Mesenchymal stem cell (in vitro differentiated cells and primary cell): ENCODE data around the gene MLLT1.
"Not testable (repeated sequence)": the region's sequence is repeated elsewhere in the genome, so short reads cannot be mapped to it uniquely, and the experiment has no call there.

Experiments
- DNase-seq: peaks from one replicate; pipeline ENCODE4 v3.0.0-alpha.2; 2013
- H2AFZ ChIP-seq: one replicate; pipeline ENCODE4 v1.6.1; 2013; ENCODE audit warnings: low read depth, mild to moderate bottlenecking, control low read depth, inconsistent platforms, low read length, moderate library complexity
- H2AK5ac ChIP-seq: 2 replicates; pipeline ENCODE4 v1.6.1; 2013; ENCODE audit warnings: low read length, moderate library complexity, mild to moderate bottlenecking, inconsistent platforms; ENCODE audit not compliant: severe bottlenecking
- H2BK120ac ChIP-seq: one replicate; pipeline ENCODE4 v1.6.1; 2013; ENCODE audit warnings: low read depth, mild to moderate bottlenecking, inconsistent platforms, low read length, moderate library complexity
- H2BK12ac ChIP-seq, 2 experiments: one replicate each; pipeline ENCODE4 v1.6.1; 2013; ENCODE audit warnings: inconsistent platforms in 2 of 2, low read length in 2 of 2, mild to moderate bottlenecking in 2 of 2, moderate library complexity in 2 of 2, control low read depth in 1 of 2
- H2BK15ac ChIP-seq: one replicate; pipeline ENCODE4 v1.6.1; 2013; ENCODE audit warnings: mild to moderate bottlenecking, low read depth, inconsistent platforms; ENCODE audit not compliant: poor library complexity, severe bottlenecking
- H2BK5ac ChIP-seq: 2 replicates; pipeline ENCODE4 v1.6.1; 2013; ENCODE audit warnings: low read depth, mild to moderate bottlenecking, low read length, control low read depth, inconsistent platforms; ENCODE audit not compliant: poor library complexity, severe bottlenecking
- H3K14ac ChIP-seq, 2 experiments: one replicate each; pipeline ENCODE4 v1.6.1; 2013; ENCODE audit warnings: inconsistent platforms in 2 of 2, low read length in 2 of 2, control low read depth in 1 of 2, mild to moderate bottlenecking in 1 of 2, moderate library complexity in 1 of 2
- H3K18ac ChIP-seq, 2 experiments: one replicate each; pipeline ENCODE4 v1.6.1; 2013; ENCODE audit warnings: inconsistent platforms in 2 of 2, low read length in 2 of 2, control low read depth in 1 of 2, low read depth in 1 of 2, mild to moderate bottlenecking in 1 of 2
- H3K23ac ChIP-seq, 2 experiments: one replicate each; pipeline ENCODE4 v1.6.1; 2013; ENCODE audit warnings: inconsistent platforms in 2 of 2, low read length in 2 of 2, mild to moderate bottlenecking in 2 of 2, moderate library complexity in 2 of 2, control low read depth in 1 of 2
- H3K27ac ChIP-seq: 2 replicates; pipeline ENCODE4 v1.5.1; 2013; ENCODE audit warnings: mild to moderate bottlenecking, moderate library complexity, low read length, control low read depth, inconsistent platforms; ENCODE audit not compliant: poor library complexity, severe bottlenecking
- H3K27me3 ChIP-seq, 2 experiments: 2 replicates each; pipeline versions ENCODE4 v1.6.1 to v1.7.0; 2013; ENCODE audit warnings: low read length in 2 of 2, mild to moderate bottlenecking in 2 of 2, moderate library complexity in 2 of 2, control low read depth in 1 of 2, inconsistent platforms in 1 of 2; ENCODE audit not compliant: control insufficient read depth in 1 of 2, insufficient read depth in 1 of 2
- H3K36me3 ChIP-seq, 2 experiments: 2 replicates each; pipeline versions ENCODE4 v1.6.1 to v1.7.0; 2013; ENCODE audit warnings: low read length in 2 of 2, control low read depth in 1 of 2, inconsistent platforms in 1 of 2, low read depth in 1 of 2, mild to moderate bottlenecking in 1 of 2; ENCODE audit not compliant: insufficient read depth in 2 of 2, control insufficient read depth in 1 of 2
- H3K4ac ChIP-seq, 2 experiments: one replicate each; pipeline ENCODE4 v1.6.1; 2013; ENCODE audit warnings: inconsistent platforms in 2 of 2, low read length in 2 of 2, mild to moderate bottlenecking in 2 of 2, moderate library complexity in 2 of 2, control low read depth in 1 of 2, low read depth in 1 of 2
- H3K4me1 ChIP-seq: 2 replicates; pipeline ENCODE4 v1.6.1; 2013; ENCODE audit warnings: low read depth, low read length, control low read depth; ENCODE audit not compliant: control insufficient read depth, insufficient read depth
- H3K4me2 ChIP-seq: 2 replicates; pipeline ENCODE4 v1.6.1; 2013; ENCODE audit warnings: low read length, mild to moderate bottlenecking, inconsistent platforms; ENCODE audit not compliant: poor library complexity, severe bottlenecking
- H3K4me3 ChIP-seq, 2 experiments: 2 replicates each; pipeline versions ENCODE4 v1.5.1 to v1.7.0; 2013; ENCODE audit warnings: low read length in 2 of 2, mild to moderate bottlenecking in 2 of 2, control low read depth in 1 of 2, low read depth in 1 of 2; ENCODE audit not compliant: insufficient read depth in 1 of 2
- H3K79me1 ChIP-seq: replicated peaks from 2 replicates; pipeline ENCODE4 v1.6.1; 2013; ENCODE audit warnings: mild to moderate bottlenecking, control low read depth, low read length, inconsistent platforms; ENCODE audit not compliant: poor library complexity, severe bottlenecking
- H3K9ac ChIP-seq: 2 replicates; pipeline ENCODE4 v1.7.0; 2013; ENCODE audit warnings: mild to moderate bottlenecking, low read length, moderate library complexity
- H3K9me3 ChIP-seq: 2 replicates; pipeline ENCODE4 v1.7.0; 2013; ENCODE audit warnings: mild to moderate bottlenecking, low read length; ENCODE audit not compliant: control insufficient read depth
- H4K8ac ChIP-seq: one replicate; pipeline ENCODE4 v1.6.1; 2013; ENCODE audit warnings: inconsistent platforms, mild to moderate bottlenecking, low read length, moderate library complexity
- H4K91ac ChIP-seq: one replicate; pipeline ENCODE4 v1.6.1; 2013; ENCODE audit warnings: mild to moderate bottlenecking, low read length, inconsistent platforms
- WGBS: methylation state at CpG from one replicate; pipeline ENCODE4 v1.1.7; 2013; ENCODE audit warnings: mixed read lengths; 5-methylcytosine and 5-hydroxymethylcytosine counted together

MLLT1 gene

DNA sequence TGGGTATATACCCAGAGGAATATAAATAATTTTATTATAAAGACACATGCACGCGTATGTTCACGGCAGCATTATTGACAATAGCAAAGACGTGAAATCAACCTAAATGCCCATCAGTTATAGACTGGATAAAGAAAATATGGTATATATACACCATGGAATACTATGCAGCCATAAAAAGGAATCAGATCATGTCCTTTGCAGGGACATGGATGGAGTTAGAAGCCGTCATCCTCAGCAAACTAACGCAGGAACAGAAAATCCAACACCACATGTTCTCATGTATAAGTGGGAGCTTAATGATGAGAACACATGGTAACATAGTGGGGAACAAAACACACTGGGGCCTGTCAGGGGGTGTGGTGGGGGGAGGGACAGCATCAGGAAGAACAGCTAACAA, 2.6 kb upstream of the MLLT1 start:
- not testable (repeated sequence) for H3K14ac ChIP-seq, H2AK5ac ChIP-seq, H4K91ac ChIP-seq, DNase-seq, H4K8ac ChIP-seq, H2BK5ac ChIP-seq, H3K9ac ChIP-seq, H2BK120ac ChIP-seq, H3K27ac ChIP-seq, H3K4ac ChIP-seq, H3K4me3 ChIP-seq, H2BK15ac ChIP-seq, H2BK12ac ChIP-seq, H3K36me3 ChIP-seq, H3K27me3 ChIP-seq, H3K18ac ChIP-seq, H3K4me2 ChIP-seq, H3K23ac ChIP-seq, H3K79me1 ChIP-seq, H3K9me3 ChIP-seq, H2AFZ ChIP-seq
- WGBS: no CpG with 5 or more reads among the region's 6 CpGs
- peaks cover 13% of the 10 kb centered on the region for H3K4me1 ChIP-seq

- Histone ChIP-seq H3K4me2 (peak overlapping the region; percentile 60), H3K27ac (no peak overlapping the region), H2AFZ (no peak overlapping the region), H3K4me3 (peak overlapping the region; percentile 71 to 94), H3K36me3 (peaks cover 4 to 28% of the 10 kb centered on the region in 2 experiments), H3K79me1 (peaks cover 16% of the 10 kb centered on the region), H3K14ac (no peak overlapping the region), H4K8ac (no peak overlapping the region), H3K27me3 (no peaks in the 10 kb centered on the region), H2BK15ac (no peak overlapping the region), H4K91ac (peak overlapping the region; percentile 43), H2BK5ac (no peak overlapping the region), H3K9me3 (no peaks in the 10 kb centered on the region), H3K4me1 (peaks cover 21% of the 10 kb centered on the region), H3K23ac (no peak overlapping the region), H2BK120ac (peak overlapping the region; percentile 97), H3K9ac (peak overlapping the region; percentile 94), H2AK5ac (no peak overlapping the region), H3K18ac (peak overlapping the region in 1 of 2 experiments; percentile 85), H3K4ac (peak overlapping the region; percentile 15 to 91), H2BK12ac (no peak overlapping the region)
- peak; percentile 11 for DNase-seq
- under 1% methylated on average over 16 of the region's 59 CpGs for WGBS
Observed at GRCh38 chr19:6279620-6279930, 200 bp downstream of the MLLT1 start.

DNA sequence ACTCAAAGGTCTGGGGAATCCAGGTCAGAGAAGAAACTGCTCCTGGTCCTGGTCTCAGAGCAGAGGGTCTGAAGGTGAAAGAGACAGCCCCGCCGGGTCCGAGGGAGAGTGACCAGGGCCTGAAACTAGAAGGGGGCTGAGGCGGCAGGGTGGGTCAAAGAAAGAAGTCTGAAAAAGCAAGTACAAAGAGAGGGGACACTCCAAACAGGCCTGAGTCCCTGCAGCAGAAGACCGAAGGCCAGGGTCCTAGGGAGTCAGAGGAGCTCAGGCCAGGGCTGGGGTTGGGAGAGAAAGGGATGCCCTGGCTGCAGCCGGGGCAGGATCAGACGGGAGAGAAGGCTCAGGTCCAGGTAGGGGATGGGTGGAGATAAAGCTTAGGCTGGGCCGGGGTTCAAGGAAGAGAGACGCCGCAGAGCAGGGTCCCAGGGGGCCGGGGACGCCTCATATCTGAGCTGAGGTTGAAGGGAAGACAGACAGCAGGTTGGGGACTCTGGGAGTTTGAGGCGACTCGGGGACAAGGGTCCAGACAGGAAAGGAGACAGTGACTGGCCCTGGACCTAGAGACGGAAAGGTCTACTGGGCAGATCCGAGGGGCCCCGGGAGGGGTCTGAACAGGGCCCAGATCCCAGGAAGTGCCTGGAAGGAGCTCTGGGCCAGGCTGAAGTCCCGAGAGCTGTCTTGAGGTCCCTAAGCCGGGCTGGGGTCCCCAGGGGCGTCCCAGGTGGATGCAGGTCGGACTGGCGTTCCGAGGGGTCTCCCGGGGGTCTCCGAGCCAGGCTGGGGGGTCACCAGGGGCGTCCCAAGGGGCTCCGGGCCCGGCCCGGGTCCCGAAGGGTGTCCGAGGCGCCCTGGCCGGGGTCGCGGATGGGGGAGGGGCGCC, 795 bp downstream of the MLLT1 start:
- H2AFZ ChIP-seq: no peak overlapping the region
- peak; percentile 9 for DNase-seq
- H4K91ac ChIP-seq: peak overlapping the region; percentile 43
- 17% methylated on average over 21 of the region's 36 CpGs for WGBS
- H3K4me3 ChIP-seq: peak overlapping the region; percentile 71 to 94
- H3K18ac ChIP-seq: peak overlapping the region; percentile 42 to 79
- H3K27me3 ChIP-seq: no peaks in the 10 kb centered on the region
- H3K27ac ChIP-seq: no peak overlapping the region
- H4K8ac ChIP-seq: no peak overlapping the region
- peak overlapping the region in 1 of 2 experiments; percentile 53 for H3K23ac ChIP-seq
- no peak overlapping the region for H2BK5ac ChIP-seq
- H3K14ac ChIP-seq: peak overlapping the region in 1 of 2 experiments; percentile 79
- peaks cover 16% of the 10 kb centered on the region for H3K79me1 ChIP-seq
- H3K9ac ChIP-seq: peak overlapping the region; percentile 94
- peak overlapping the region; percentile 71 for H2BK15ac ChIP-seq
- peaks cover 4 to 28% of the 10 kb centered on the region in 2 experiments for H3K36me3 ChIP-seq
- no peak overlapping the region for H2AK5ac ChIP-seq
- H2BK120ac ChIP-seq: peak overlapping the region; percentile 97
- H3K4me2 ChIP-seq: peak overlapping the region; percentile 60
- peak overlapping the region in 1 of 2 experiments; percentile 91 for H2BK12ac ChIP-seq
- H3K4ac ChIP-seq: peak overlapping the region; percentile 15 to 91
- no peaks in the 10 kb centered on the region for H3K9me3 ChIP-seq
- peaks cover 24% of the 10 kb centered on the region for H3K4me1 ChIP-seq

- H2BK12ac ChIP-seq: peak overlapping the region; percentile 14 to 17
- H3K14ac ChIP-seq: peak overlapping the region in 1 of 2 experiments; percentile 72
- H4K91ac ChIP-seq: peak overlapping the region; percentile 29
- peak overlapping the region in 1 of 2 experiments; percentile 48 for H3K4ac ChIP-seq
- H3K4me2 ChIP-seq: peak overlapping the region; percentile 60
- H3K36me3 ChIP-seq: peaks cover 4 to 28% of the 10 kb centered on the region in 2 experiments
- no peak overlapping the region for H2BK120ac ChIP-seq
- peak overlapping the region in 1 of 2 experiments; percentile 77 for H3K18ac ChIP-seq
- H3K9me3 ChIP-seq: no peaks in the 10 kb centered on the region
- no peak overlapping the region for H2BK5ac ChIP-seq
- H3K27me3 ChIP-seq: no peaks in the 10 kb centered on the region
- no peak overlapping the region for H2AK5ac ChIP-seq
- peaks cover 33% of the 10 kb centered on the region for H3K4me1 ChIP-seq
- peak overlapping the region in 1 of 2 experiments; percentile 37 for H3K23ac ChIP-seq
- no peak for DNase-seq
- peak overlapping the region in 1 of 2 experiments; percentile 94 for H3K4me3 ChIP-seq
- WGBS: 88% methylated on average over 6 of the region's 9 CpGs
- peak overlapping the region; percentile 94 for H3K9ac ChIP-seq
- no peak overlapping the region for H3K27ac ChIP-seq
- H2BK15ac ChIP-seq: no peak overlapping the region
- H4K8ac ChIP-seq: peak overlapping the region; percentile 50
- no peak overlapping the region for H2AFZ ChIP-seq
- H3K79me1 ChIP-seq: peaks cover 18% of the 10 kb centered on the region
Observed at GRCh38 chr19:6278051-6278450, 1.7 kb downstream of the MLLT1 start.
